HG03025 (cell line): ENCODE data around the gene IZUMO3.
"Not testable (repeated sequence)": the region's sequence is repeated elsewhere in the genome, so short reads cannot be mapped to it uniquely, and the experiment has no call there.

Experiments used
- ATAC-seq: cut with Tn5 transposase; IDR thresholded peaks from one replicate; pipeline ENCODE4 v1.9.1; 2021; ENCODE audit warnings: mild to moderate bottlenecking, moderate library complexity; ENCODE audit not compliant: unreplicated experiment, low FRiP score

The IZUMO3 gene

GRCh38 chr9:24545847-24546522 lies at the start of gene IZUMO3:
Gene IZUMO3, minus strand, starts transcription at chr9:24545897. Its CDS starts 248 bp downstream, at chr9:24545649.
- ATAC-seq, result no peak

- no peak for ATAC-seq
These were observed 48.6 kb upstream of the IZUMO3 start for GRCh38 chr9:24594234-24594850.

- ATAC-seq, result no peak
These were observed 44.7 kb upstream of the IZUMO3 start for GRCh38 chr9:24590432-24590831.

GRCh38 chr9:24587883-24588282 lies 42.2 kb upstream of the IZUMO3 start:
- no peak for ATAC-seq

GRCh38 chr9:24582146-24583126 lies 36.7 kb upstream of the IZUMO3 start:
- no peak for ATAC-seq

- not testable (repeated sequence) for ATAC-seq
These were observed 34.3 kb upstream of the IZUMO3 start for GRCh38 chr9:24580005-24580404.

- no peak for ATAC-seq
These were observed 26.7 kb upstream of the IZUMO3 start for GRCh38 chr9:24572406-24572805.

GRCh38 chr9:24561957-24562356 lies 16.3 kb upstream of the IZUMO3 start:
- no peak for ATAC-seq

- ATAC-seq, result no peak
These were observed 7.5 kb upstream of the IZUMO3 start for GRCh38 chr9:24553183-24553552.

- no peak for ATAC-seq
These were observed 7.0 kb upstream of the IZUMO3 start for GRCh38 chr9:24552526-24553182.

GRCh38 chr9:24545285-24545684 lies 412 bp downstream of the IZUMO3 start:
- no peak for ATAC-seq

GRCh38 chr9:24518545-24518944 lies 27.2 kb downstream of the IZUMO3 start:
- ATAC-seq, result no peak

- ATAC-seq, result no peak
These were observed 29.2 kb downstream of the IZUMO3 start for GRCh38 chr9:24516463-24516862.

GRCh38 chr9:24509850-24510249 lies 35.8 kb downstream of the IZUMO3 start:
- ATAC-seq, result no peak

GRCh38 chr9:24504521-24504920 lies 41.2 kb downstream of the IZUMO3 start:
- no peak for ATAC-seq

GRCh38 chr9:24502206-24502937 lies 43.3 kb downstream of the IZUMO3 start:
- ATAC-seq, result no peak

GRCh38 chr9:24500761-24501160 lies 44.9 kb downstream of the IZUMO3 start:
- no peak for ATAC-seq

GRCh38 chr9:24498632-24499031 lies 47.1 kb downstream of the IZUMO3 start:
- no peak for ATAC-seq

- ATAC-seq, result no peak
These were observed 48.0 kb downstream of the IZUMO3 start for GRCh38 chr9:24497671-24498070.
